A673 (cell line): Measurements from ENCODE around the gene SEMA6D. TPM values are rescaled to one million over a fixed set of nuclear protein-coding genes. Genes with fewer than 3 reads are reported as not detected.

Experiments used
- BruUV-seq: library from RNA; stranded (reverse); fragments of 400-500 nt; replicated peaks from 2 replicates; lab custom pipeline; 2021; lab: Mats Ljungman, UMichigan
- CTCF ChIA-PET: fragments of 300-600 bp; sonication (Branson Sonifier 250); formaldehyde crosslinking; loops from one replicate; lab custom pipeline; 2022; ENCODE audit warnings: antibody characterized with exemption; lab: Charles Lee
- POLR2A ChIA-PET: fragments of 300-600 bp; sonication (Branson Sonifier 250); formaldehyde crosslinking; loops from one replicate; lab custom pipeline; 2022; ENCODE audit warnings: antibody characterized with exemption; ENCODE audit not compliant: low non-redundant PET; lab: Charles Lee
- DNase-seq: peaks from one replicate; pipeline ENCODE4 v3.0.0-alpha.2; 2015; ENCODE audit warnings: low spot score
- H3K27ac ChIP-seq: fragments of 200-600 bp; sonication (generic); 2 replicates; pipeline ENCODE4 v1.5.1; 2016; ENCODE audit warnings: mixed run types, low read depth, mild to moderate bottlenecking, mixed read lengths, antibody characterized with exemption, low read length; ENCODE audit not compliant: poor library complexity, severe bottlenecking
- H3K27me3 ChIP-seq: fragments of 200-600 bp; sonication (generic); replicated peaks from 2 replicates; pipeline ENCODE4 v1.6.1; 2017; ENCODE audit warnings: mixed run types, low read depth, mild to moderate bottlenecking, mixed read lengths, antibody characterized with exemption, low read length; ENCODE audit not compliant: insufficient read depth, poor library complexity
- H3K36me3 ChIP-seq: fragments of 200-600 bp; sonication (generic); 2 replicates; pipeline ENCODE4 v1.6.1; 2016; ENCODE audit warnings: mixed run types, mild to moderate bottlenecking, mixed read lengths, antibody characterized with exemption, low read length; ENCODE audit not compliant: insufficient read depth, poor library complexity, severe bottlenecking
- H3K4me1 ChIP-seq: fragments of 200-600 bp; sonication (generic); 2 replicates; pipeline ENCODE4 v1.6.1; 2017; ENCODE audit warnings: mixed run types, mild to moderate bottlenecking, mixed read lengths, antibody characterized with exemption, low read length; ENCODE audit not compliant: insufficient read depth, poor library complexity, severe bottlenecking
- H3K4me3 ChIP-seq: fragments of 200-600 bp; sonication (generic); 2 replicates; pipeline ENCODE4 v1.5.1; 2016; ENCODE audit warnings: low read depth, mixed run types, mild to moderate bottlenecking, mixed read lengths, low read length; ENCODE audit not compliant: poor library complexity, severe bottlenecking
- H3K9me3 ChIP-seq: fragments of 200-600 bp; sonication (generic); 2 replicates; pipeline ENCODE4 v1.6.1; 2016; ENCODE audit warnings: mixed run types, low read depth, mild to moderate bottlenecking, mixed read lengths, antibody characterized with exemption, low read length; ENCODE audit not compliant: poor library complexity, severe bottlenecking
- EZH2 ChIP-seq: fragments of 200-600 bp; sonication (generic); IDR thresholded peaks from 2 replicates; pipeline ENCODE4 v1.6.1; 2017; ENCODE audit warnings: borderline replicate concordance, low read depth, mild to moderate bottlenecking, mixed read lengths, antibody characterized with exemption, low read length; ENCODE audit not compliant: poor library complexity, severe bottlenecking
- intact Hi-C: fragments of 100-400 bp; cut with micrococcal nuclease; formaldehyde crosslinking; loops from one replicate; pipeline ENCODE4 v1.10.0; 2022; ENCODE audit not compliant: unreplicated experiment
- total RNA-seq: library from RNA; stranded (reverse); gene quantifications from 2 replicates; pipeline ENCODE4 v1.2.3, GENCODE V29; 2021
- TF ChIP-seq, protein P1 (sequence below): fragments of 300-800, 200-600 bp; sonication (generic); conservative IDR thresholded peaks from 2 replicates; pipeline ENCODE4 v1.5.1; 2017; ENCODE audit warnings: low read depth, mild to moderate bottlenecking, antibody characterized with exemption, low read length, moderate library complexity, mixed read lengths

The SEMA6D gene
- total RNA-seq, 1 experiment from 2014 or later, result 11.0 TPM

DNA sequence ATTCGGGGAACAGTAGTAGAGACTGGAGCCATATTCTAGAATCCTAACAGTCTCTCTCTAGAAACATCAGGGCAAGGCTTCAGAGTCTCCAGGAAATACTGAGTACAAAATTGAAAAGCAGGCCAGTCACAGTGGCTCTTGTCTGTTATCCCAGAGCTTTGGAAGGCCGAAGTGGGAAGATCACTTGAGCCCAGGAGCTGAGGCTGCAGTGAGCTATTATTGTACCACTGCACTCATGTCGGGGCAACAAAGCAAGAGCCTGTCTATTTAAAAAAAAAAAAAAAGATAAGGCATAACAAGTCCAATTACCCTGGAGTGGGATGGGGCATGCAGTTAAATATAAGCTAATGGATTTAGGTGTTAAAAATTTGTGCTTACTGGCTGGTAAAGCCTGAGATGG lies 79.0 kb downstream of the SEMA6D start:
- TF ChIP-seq, protein P1, sequence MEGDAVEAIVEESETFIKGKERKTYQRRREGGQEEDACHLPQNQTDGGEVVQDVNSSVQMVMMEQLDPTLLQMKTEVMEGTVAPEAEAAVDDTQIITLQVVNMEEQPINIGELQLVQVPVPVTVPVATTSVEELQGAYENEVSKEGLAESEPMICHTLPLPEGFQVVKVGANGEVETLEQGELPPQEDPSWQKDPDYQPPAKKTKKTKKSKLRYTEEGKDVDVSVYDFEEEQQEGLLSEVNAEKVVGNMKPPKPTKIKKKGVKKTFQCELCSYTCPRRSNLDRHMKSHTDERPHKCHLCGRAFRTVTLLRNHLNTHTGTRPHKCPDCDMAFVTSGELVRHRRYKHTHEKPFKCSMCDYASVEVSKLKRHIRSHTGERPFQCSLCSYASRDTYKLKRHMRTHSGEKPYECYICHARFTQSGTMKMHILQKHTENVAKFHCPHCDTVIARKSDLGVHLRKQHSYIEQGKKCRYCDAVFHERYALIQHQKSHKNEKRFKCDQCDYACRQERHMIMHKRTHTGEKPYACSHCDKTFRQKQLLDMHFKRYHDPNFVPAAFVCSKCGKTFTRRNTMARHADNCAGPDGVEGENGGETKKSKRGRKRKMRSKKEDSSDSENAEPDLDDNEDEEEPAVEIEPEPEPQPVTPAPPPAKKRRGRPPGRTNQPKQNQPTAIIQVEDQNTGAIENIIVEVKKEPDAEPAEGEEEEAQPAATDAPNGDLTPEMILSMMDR, result no peak
- TF ChIP-seq EZH2, result no peak
- Histone ChIP-seq H3K27me3 (no peaks in the 10 kb centered on the region), H3K4me1 (no peaks in the 10 kb centered on the region), H3K4me3 (no peak overlapping the region), H3K9me3 (no peaks in the 10 kb centered on the region), H3K36me3 (no peaks in the 10 kb centered on the region), H3K27ac (no peak overlapping the region)
- intact Hi-C loops, result no loop called here
- POLR2A ChIA-PET, result no interaction called here
- no peak for DNase-seq
- CTCF ChIA-PET, result interaction anchor here (0.6 to 0.8 kb wide), 2 partner anchors 289 to 1717 kb away, joined by 3 read pairs; no protein-coding TSS in a partner anchor
- no TSS peak for BruUV-seq

DNA sequence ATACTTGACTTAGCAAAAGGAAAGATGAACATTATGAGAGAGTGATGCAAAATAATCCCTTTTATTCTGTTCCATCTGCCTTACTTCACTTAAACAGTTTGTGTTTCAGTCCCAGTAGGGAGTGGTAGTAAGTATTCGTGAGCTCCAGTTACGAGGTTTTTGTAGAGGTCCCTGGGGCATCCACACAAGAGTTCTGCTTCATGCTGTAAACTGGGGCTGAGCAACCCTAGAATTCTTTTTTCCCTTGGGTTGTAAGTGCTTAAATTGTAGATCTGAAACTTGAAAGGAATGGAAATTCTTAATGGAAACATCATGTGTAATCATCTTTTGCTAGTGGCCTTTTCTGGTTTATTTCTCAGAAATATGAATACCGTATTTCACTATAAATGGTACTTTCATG lies 79.5 kb downstream of the SEMA6D start:
- intact Hi-C loops, result no loop called here
- H3K4me1 ChIP-seq, result no peaks in the 10 kb centered on the region
- no peak overlapping the region for H3K4me3 ChIP-seq
- BruUV-seq, result no TSS peak
- ChIA-PET POLR2A (no interaction called here), CTCF (no interaction called here)
- no peaks in the 10 kb centered on the region for H3K27me3 ChIP-seq
- no peaks in the 10 kb centered on the region for H3K9me3 ChIP-seq
- peak; percentile 47 for DNase-seq
- H3K27ac ChIP-seq, result no peak overlapping the region
- no peaks in the 10 kb centered on the region for H3K36me3 ChIP-seq
- TF ChIP-seq EZH2, result no peak
- TF ChIP-seq, protein P1, result no peak

DNA sequence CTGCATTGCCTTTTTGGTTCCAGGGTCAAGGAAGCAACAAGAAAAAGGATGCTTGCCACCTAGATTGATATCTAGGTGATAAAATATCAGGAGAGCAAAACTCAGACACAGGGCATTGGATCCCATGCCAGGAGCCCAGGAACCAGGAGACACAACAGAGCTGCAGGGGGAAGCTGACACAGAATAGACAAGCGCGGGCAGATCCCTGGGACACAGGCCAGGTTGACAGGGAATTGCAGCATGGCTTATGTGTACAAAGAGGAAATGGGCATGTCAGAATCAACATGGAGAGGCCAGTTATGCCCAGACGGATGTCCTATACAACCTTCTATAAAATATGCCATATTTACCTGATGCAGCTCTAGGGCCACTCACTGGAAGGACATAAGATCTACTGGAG lies 84.2 kb downstream of the SEMA6D start:
- no TSS peak for BruUV-seq
- intact Hi-C loops, result no loop called here

More for the DNA sequence above, 84.2 kb downstream of the SEMA6D start:
- CTCF ChIA-PET, result no interaction called here
- no peaks in the 10 kb centered on the region for H3K27me3 ChIP-seq
- H3K4me3 ChIP-seq, result no peak overlapping the region
- H3K9me3 ChIP-seq, result no peaks in the 10 kb centered on the region
- H3K4me1 ChIP-seq, result peaks cover 13% of the 10 kb centered on the region
- DNase-seq, result no peak
- no peak for TF ChIP-seq EZH2
- TF ChIP-seq, protein P1, result no peak
- H3K36me3 ChIP-seq, result no peaks in the 10 kb centered on the region
- H3K27ac ChIP-seq, result no peak overlapping the region
- POLR2A ChIA-PET, result no interaction called here
